NCI-H524 treated with DMSO at 0.1 percent for 48 hours (cell line): ENCODE results near the gene ADGRD1.

Experiments
- DNase-seq: peaks from one replicate; lab custom pipeline; 2025; lab: John Stamatoyannopoulos, UW

The ADGRD1 gene

GRCh38 chr12:131090274-131091210, 136.8 kb downstream of the ADGRD1 start:
- DNase-seq = no peak

- DNase-seq = no peak
Observed at GRCh38 chr12:131091413-131091975, 137.8 kb downstream of the ADGRD1 start.

- no peak for DNase-seq
Observed at GRCh38 chr12:131091976-131092691, 138.4 kb downstream of the ADGRD1 start.

- no peak for DNase-seq
Observed at GRCh38 chr12:131092901-131093603, 139.3 kb downstream of the ADGRD1 start.

GRCh38 chr12:131093604-131093955, 139.9 kb downstream of the ADGRD1 start:
- DNase-seq = no peak

- DNase-seq = no peak
Observed at GRCh38 chr12:131093971-131094830, 140.5 kb downstream of the ADGRD1 start.

GRCh38 chr12:131094831-131095805, 141.4 kb downstream of the ADGRD1 start:
- DNase-seq = no peak

GRCh38 chr12:131095826-131096680, 142.3 kb downstream of the ADGRD1 start:
- DNase-seq = no peak

- DNase-seq = no peak
Observed at GRCh38 chr12:131096681-131097181, 143.0 kb downstream of the ADGRD1 start.

GRCh38 chr12:131097202-131098177, 143.8 kb downstream of the ADGRD1 start:
- no peak for DNase-seq

GRCh38 chr12:131098178-131098981, 144.7 kb downstream of the ADGRD1 start:
- DNase-seq = no peak

- no peak for DNase-seq
Observed at GRCh38 chr12:131100031-131100674, 146.4 kb downstream of the ADGRD1 start.

GRCh38 chr12:131101006-131101405, 147.3 kb downstream of the ADGRD1 start:
- DNase-seq = no peak

- DNase-seq = no peak
Observed at GRCh38 chr12:131101703-131102492, 148.2 kb downstream of the ADGRD1 start.

GRCh38 chr12:131102493-131102931, 148.8 kb downstream of the ADGRD1 start:
- no peak for DNase-seq
